Stimulated activated naive CD8-positive, alpha-beta T cell treated with anti-CD3 and anti-CD28 coated beads, Interleukin-15, Interleukin-2, amounts not matched to agents 100 ng/mL and 50 ng/mL, for 24 hours (primary cell): ENCODE data around the gene SERPINE1.
A peak's percentile ranks its signal among the peaks of the same experiment; 100 is the strongest.

Experiments used
- H3K27ac Mint-ChIP-seq: one replicate; pipeline ENCODE4 v1.8.0; 2021; ENCODE audit warnings: mild to moderate bottlenecking, mixed read lengths
- H3K27me3 Mint-ChIP-seq: one replicate; pipeline ENCODE4 v1.8.0; 2021; ENCODE audit warnings: mixed read lengths
- H3K36me3 Mint-ChIP-seq: one replicate; pipeline ENCODE4 v1.8.0; 2021; ENCODE audit warnings: low read depth, mixed read lengths
- H3K4me1 Mint-ChIP-seq: one replicate; pipeline ENCODE4 v1.8.0; 2021; ENCODE audit warnings: low read depth, mixed read lengths
- H3K4me3 Mint-ChIP-seq: one replicate; pipeline ENCODE4 v1.8.0; 2021; ENCODE audit warnings: mild to moderate bottlenecking, mixed read lengths
- H3K9me3 Mint-ChIP-seq: one replicate; pipeline ENCODE4 v1.8.0; 2021; ENCODE audit warnings: mixed read lengths

SERPINE1 gene

GRCh38 chr7:101172854-101173751 lies 46.2 kb downstream of the SERPINE1 start:
- Mint-ChIP-seq H3K36me3 (no peaks in the 10 kb centered on the region), H3K27ac (no peak overlapping the region), H3K9me3 (no peaks in the 10 kb centered on the region), H3K27me3 (peaks cover 87% of the 10 kb centered on the region), H3K4me1 (peaks cover 56% of the 10 kb centered on the region), H3K4me3 (no peak overlapping the region)

DNA sequence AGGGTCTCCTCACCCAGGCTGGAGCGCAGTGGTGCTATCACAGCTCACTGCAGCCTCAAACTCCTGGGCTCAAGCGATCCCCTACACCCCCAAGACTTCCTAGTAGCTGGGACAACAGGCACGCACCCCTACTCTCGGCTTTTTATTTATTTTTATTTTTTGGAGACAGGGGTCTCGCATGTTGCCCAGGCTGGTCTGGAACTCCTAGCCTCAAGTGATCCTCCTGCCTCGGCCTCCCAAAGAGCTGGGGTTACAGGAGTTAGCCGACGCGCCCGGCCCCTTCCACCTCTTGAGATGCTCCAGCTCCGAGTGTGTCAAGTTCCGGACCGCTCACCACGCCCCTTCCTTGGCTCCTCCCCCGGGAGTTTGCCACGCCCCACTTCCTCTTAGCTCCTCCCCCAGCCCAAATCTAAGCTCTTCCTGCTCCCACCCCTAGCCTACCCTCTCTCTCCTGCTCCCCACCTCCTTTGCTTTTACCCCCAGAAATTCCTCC lies 46.9 kb downstream of the SERPINE1 start:
- H3K27me3 Mint-ChIP-seq: peaks cover 86% of the 10 kb centered on the region
- peak overlapping the region; percentile 18 for H3K4me3 Mint-ChIP-seq
- H3K36me3 Mint-ChIP-seq: no peaks in the 10 kb centered on the region
- no peak overlapping the region for H3K27ac Mint-ChIP-seq
- H3K9me3 Mint-ChIP-seq: no peaks in the 10 kb centered on the region
- H3K4me1 Mint-ChIP-seq: peaks cover 49% of the 10 kb centered on the region

DNA sequence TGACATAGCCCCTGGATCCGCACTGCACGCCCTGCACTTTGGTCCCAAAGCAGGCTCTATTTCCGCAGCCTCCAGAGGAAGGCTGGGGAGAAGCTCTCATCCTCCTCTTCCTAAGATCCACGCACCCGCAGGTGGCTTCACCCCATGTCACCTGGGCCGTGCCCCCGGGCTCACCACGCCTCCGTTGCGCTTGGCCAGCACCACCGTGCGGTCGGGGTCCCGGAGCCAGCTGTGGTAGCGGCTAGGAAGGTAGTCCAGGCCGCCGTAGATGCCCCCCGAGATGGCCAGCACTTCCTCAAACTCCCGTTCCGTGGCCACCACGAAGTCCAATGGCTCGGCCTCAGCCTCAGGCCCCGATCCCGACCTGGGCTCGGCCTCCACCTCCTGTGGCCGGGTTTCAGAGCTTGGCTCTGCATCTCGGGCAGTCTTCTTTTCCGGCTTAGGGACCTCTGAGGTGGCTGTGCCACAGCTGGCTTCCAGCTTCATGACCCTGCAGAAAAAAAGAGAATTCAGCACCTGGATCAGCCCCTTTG lies 47.5 kb downstream of the SERPINE1 start:
- H3K27me3 Mint-ChIP-seq: peaks cover 85% of the 10 kb centered on the region
- peak overlapping the region; percentile 18 for H3K4me3 Mint-ChIP-seq
- no peaks in the 10 kb centered on the region for H3K36me3 Mint-ChIP-seq
- H3K4me1 Mint-ChIP-seq: peaks cover 48% of the 10 kb centered on the region
- no peak overlapping the region for H3K27ac Mint-ChIP-seq
- H3K9me3 Mint-ChIP-seq: no peaks in the 10 kb centered on the region

GRCh38 chr7:101175664-101176063 lies 48.8 kb downstream of the SERPINE1 start:
- Mint-ChIP-seq H3K9me3 (no peaks in the 10 kb centered on the region), H3K4me1 (peaks cover 41% of the 10 kb centered on the region), H3K27ac (no peak overlapping the region), H3K4me3 (no peak overlapping the region), H3K27me3 (peaks cover 78% of the 10 kb centered on the region), H3K36me3 (no peaks in the 10 kb centered on the region)

GRCh38 chr7:101177644-101178043 lies 50.7 kb downstream of the SERPINE1 start:
- Mint-ChIP-seq H3K4me3 (no peak overlapping the region), H3K4me1 (peaks cover 28% of the 10 kb centered on the region), H3K27ac (no peak overlapping the region), H3K9me3 (no peaks in the 10 kb centered on the region), H3K36me3 (no peaks in the 10 kb centered on the region), H3K27me3 (peaks cover 75% of the 10 kb centered on the region)

DNA sequence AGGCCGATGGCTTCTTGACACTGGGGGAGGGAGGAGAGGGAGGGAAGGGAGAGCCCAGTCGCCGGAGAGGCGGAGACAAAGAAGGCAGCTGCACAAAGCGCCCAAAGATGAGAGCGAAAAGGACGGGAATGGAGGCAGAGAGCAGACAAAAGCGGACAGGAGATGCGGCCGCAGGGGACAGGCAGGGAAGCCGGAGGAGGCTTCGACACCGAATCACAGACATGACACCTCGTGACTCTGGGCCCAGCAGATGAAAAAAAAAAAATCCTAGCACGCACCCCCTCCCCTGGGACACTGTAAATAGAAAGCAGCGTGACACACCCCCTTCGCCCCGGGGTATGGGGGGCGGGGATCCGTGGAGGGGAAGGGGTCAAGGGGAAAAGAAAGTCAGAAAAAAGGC lies 52.2 kb downstream of the SERPINE1 start:
- no peak overlapping the region for H3K4me3 Mint-ChIP-seq
- no peaks in the 10 kb centered on the region for H3K9me3 Mint-ChIP-seq
- no peaks in the 10 kb centered on the region for H3K36me3 Mint-ChIP-seq
- peaks cover 13% of the 10 kb centered on the region for H3K4me1 Mint-ChIP-seq
- H3K27me3 Mint-ChIP-seq: peaks cover 67% of the 10 kb centered on the region
- H3K27ac Mint-ChIP-seq: no peak overlapping the region

- Mint-ChIP-seq H3K9me3 (no peaks in the 10 kb centered on the region), H3K4me1 (peaks cover 9% of the 10 kb centered on the region), H3K27ac (no peak overlapping the region), H3K27me3 (peaks cover 64% of the 10 kb centered on the region), H3K4me3 (no peak overlapping the region), H3K36me3 (no peaks in the 10 kb centered on the region)
Measured at GRCh38 chr7:101179713-101180112, 52.8 kb downstream of the SERPINE1 start.

DNA sequence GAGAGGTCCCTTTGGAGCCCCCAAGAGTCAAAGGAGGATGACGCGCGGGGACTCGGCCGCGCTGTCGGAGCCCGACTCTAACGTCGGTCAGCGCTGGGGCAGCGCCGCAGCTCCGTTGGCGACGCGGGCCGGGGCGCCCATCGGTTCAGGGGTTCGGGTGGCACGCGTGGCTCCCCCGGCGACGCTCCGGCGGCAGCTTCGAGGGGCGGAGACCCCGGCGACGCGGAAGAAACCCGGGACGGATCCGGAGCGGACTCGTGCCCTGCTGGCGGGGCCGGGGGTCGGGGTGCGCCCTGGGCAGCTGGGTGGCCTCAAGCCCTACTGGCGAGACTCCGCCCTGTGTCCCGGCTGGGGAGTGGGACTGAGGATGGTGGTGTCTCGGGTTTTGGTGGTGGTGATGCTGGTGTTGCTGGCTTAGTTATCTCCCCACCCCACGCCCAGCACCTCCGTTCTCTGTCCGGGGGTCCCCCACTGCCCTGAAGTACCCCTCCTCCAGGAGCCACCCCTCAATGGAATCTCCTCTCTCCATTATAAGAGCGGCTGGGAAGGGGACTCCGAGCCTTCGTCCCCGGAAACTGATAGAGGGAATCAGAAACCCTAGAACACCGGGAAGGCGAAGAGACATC lies 53.3 kb downstream of the SERPINE1 start, which contains the start of gene NAT16:
Gene NAT16, minus strand, starts transcription at position 164 of the 626 bp plus-strand sequence. CDS start 5,486 bp downstream, outside the sequence.
- no peaks in the 10 kb centered on the region for H3K9me3 Mint-ChIP-seq
- no peaks in the 10 kb centered on the region for H3K36me3 Mint-ChIP-seq
- H3K27ac Mint-ChIP-seq: no peak within 1 kb of the TSS
- peaks cover 63% of the 10 kb centered on the region for H3K27me3 Mint-ChIP-seq
- no peak within 1 kb of the TSS for H3K4me3 Mint-ChIP-seq
- H3K4me1 Mint-ChIP-seq: peaks cover 9% of the 10 kb centered on the region

- Mint-ChIP-seq H3K4me3 (no peak overlapping the region), H3K27me3 (peaks cover 33% of the 10 kb centered on the region), H3K9me3 (no peaks in the 10 kb centered on the region), H3K27ac (no peak overlapping the region), H3K36me3 (no peaks in the 10 kb centered on the region), H3K4me1 (peaks cover 5% of the 10 kb centered on the region)
Measured at GRCh38 chr7:101185258-101185839, 58.4 kb downstream of the SERPINE1 start.

DNA sequence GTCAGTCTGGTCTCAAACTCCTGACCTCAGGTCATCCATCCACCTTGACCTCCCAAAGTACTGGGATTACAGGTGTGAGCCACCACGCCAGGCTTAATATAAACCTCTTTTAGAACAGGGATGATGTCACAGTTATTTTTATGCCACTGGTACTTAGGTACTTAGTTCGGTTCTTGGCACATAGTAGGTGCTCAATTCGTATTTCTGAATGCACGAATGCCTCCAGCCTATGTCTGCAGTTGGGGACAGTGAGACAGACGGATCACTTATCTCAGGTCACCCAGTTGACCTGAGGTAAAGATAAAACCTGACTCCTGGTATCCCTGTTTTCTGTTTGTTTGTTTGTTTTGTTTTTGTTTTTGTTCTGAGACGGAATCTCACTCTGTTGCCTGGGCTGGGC lies 59.3 kb downstream of the SERPINE1 start:
- Mint-ChIP-seq H3K36me3 (no peaks in the 10 kb centered on the region), H3K27ac (no peak overlapping the region)

GRCh38 chr7:101186844-101187428 lies 60.0 kb downstream of the SERPINE1 start:
- no peaks in the 10 kb centered on the region for H3K4me1 Mint-ChIP-seq
- no peaks in the 10 kb centered on the region for H3K9me3 Mint-ChIP-seq
- no peak overlapping the region for H3K27ac Mint-ChIP-seq
- H3K36me3 Mint-ChIP-seq: no peaks in the 10 kb centered on the region
- no peak overlapping the region for H3K4me3 Mint-ChIP-seq
- peaks cover 25% of the 10 kb centered on the region for H3K27me3 Mint-ChIP-seq

More for the DNA sequence above, 59.3 kb downstream of the SERPINE1 start:
- H3K4me3 Mint-ChIP-seq: no peak overlapping the region
- H3K9me3 Mint-ChIP-seq: no peaks in the 10 kb centered on the region
- H3K4me1 Mint-ChIP-seq: no peaks in the 10 kb centered on the region
- peaks cover 25% of the 10 kb centered on the region for H3K27me3 Mint-ChIP-seq
